ENCODE measurements around the gene MTMR3. TPM values are rescaled to one million over a fixed set of nuclear protein-coding genes. Genes with fewer than 3 reads are reported as not detected.

The MTMR3 gene
- total RNA-seq, 1 donor from 2014 or later = 41.0 TPM

GRCh38 chr22:30073743-30074142 is 190.8 kb downstream of the MTMR3 start:
- no peak for DNase-seq (ENCODE audit: low read depth)
- Histone ChIP-seq H3K4me2 (ENCODE audit: low read length) (no peak overlapping the region), H3K9me3 (ENCODE audit: insufficient read depth, low read depth, low read length) (no peaks in the 10 kb centered on the region), H3K9ac (ENCODE audit: low read length) (no peak overlapping the region), H3K79me2 (ENCODE audit: insufficient read depth, low read length) (no peaks in the 10 kb centered on the region), H4K20me1 (ENCODE audit: insufficient read depth, low read length) (no peaks in the 10 kb centered on the region), H3K27me3 (ENCODE audit: insufficient read depth, low read length) (peaks cover 23% of the 10 kb centered on the region), H3K36me3 (ENCODE audit: insufficient read depth, low read length) (no peaks in the 10 kb centered on the region), H2AFZ (ENCODE audit: low read depth, low read length) (no peak overlapping the region), H3K4me1 (ENCODE audit: insufficient read depth, low read length) (no peaks in the 10 kb centered on the region), H3K27ac (ENCODE audit: low read depth, low read length) (no peak overlapping the region), H3K4me3 (ENCODE audit: insufficient read depth, low read depth, low read length) (no peak overlapping the region)
- Mint-ChIP-seq H3K36me3 (ENCODE audit: low read depth, unreplicated experiment) (no peaks in the 10 kb centered on the region), H3K27ac (ENCODE audit: unreplicated experiment) (no peak overlapping the region), H3K4me1 (ENCODE audit: low read depth, unreplicated experiment) (no peaks in the 10 kb centered on the region), H3K4me3 (ENCODE audit: unreplicated experiment) (no peak overlapping the region), H3K9me3 (ENCODE audit: unreplicated experiment) (peaks cover 8% of the 10 kb centered on the region), H3K27me3 (ENCODE audit: low read depth, unreplicated experiment) (peaks cover 31% of the 10 kb centered on the region)
- TF ChIP-seq CTCF (IDR thresholded peaks at IDR 0.05; ENCODE audit: insufficient read depth, low read depth, low read length) (no peak), EZH2 (IDR thresholded peaks at IDR 0.05; ENCODE audit: insufficient read depth, low read length) (no peak)
- no peak for FAIRE-seq

GRCh38 chr22:30074147-30074546 is 191.2 kb downstream of the MTMR3 start:
- no peak overlapping the region for H3K9ac ChIP-seq (ENCODE audit: low read length)
- Mint-ChIP-seq H3K4me3 (ENCODE audit: unreplicated experiment) (no peak overlapping the region), H3K27ac (ENCODE audit: unreplicated experiment) (no peak overlapping the region), H3K36me3 (ENCODE audit: low read depth, unreplicated experiment) (no peaks in the 10 kb centered on the region), H3K27me3 (ENCODE audit: low read depth, unreplicated experiment) (peaks cover 31% of the 10 kb centered on the region), H3K4me1 (ENCODE audit: low read depth, unreplicated experiment) (no peaks in the 10 kb centered on the region), H3K9me3 (ENCODE audit: unreplicated experiment) (peaks cover 7% of the 10 kb centered on the region)
- H3K4me2 ChIP-seq (ENCODE audit: low read length) = no peak overlapping the region
- no peaks in the 10 kb centered on the region for H3K4me1 ChIP-seq (ENCODE audit: insufficient read depth, low read length)
- DNase-seq (ENCODE audit: low read depth) (no peak), FAIRE-seq (no peak)
- H3K27ac ChIP-seq (ENCODE audit: low read depth, low read length) = no peak overlapping the region
- no peaks in the 10 kb centered on the region for H3K79me2 ChIP-seq (ENCODE audit: insufficient read depth, low read length)
- H3K4me3 ChIP-seq (ENCODE audit: insufficient read depth, low read depth, low read length) = no peak overlapping the region
- no peaks in the 10 kb centered on the region for H3K9me3 ChIP-seq (ENCODE audit: insufficient read depth, low read depth, low read length)
- H3K36me3 ChIP-seq (ENCODE audit: insufficient read depth, low read length) = no peaks in the 10 kb centered on the region
- H2AFZ ChIP-seq (ENCODE audit: low read depth, low read length) = no peak overlapping the region
- no peaks in the 10 kb centered on the region for H4K20me1 ChIP-seq (ENCODE audit: insufficient read depth, low read length)
- H3K27me3 ChIP-seq (ENCODE audit: insufficient read depth, low read length) = peaks cover 23% of the 10 kb centered on the region
- TF ChIP-seq EZH2 (IDR thresholded peaks at IDR 0.05; ENCODE audit: insufficient read depth, low read length) = no peak
- TF ChIP-seq CTCF (IDR thresholded peaks at IDR 0.05; ENCODE audit: insufficient read depth, low read depth, low read length) = no peak

- Mint-ChIP-seq H3K9me3 (ENCODE audit: unreplicated experiment) (peaks cover 3% of the 10 kb centered on the region), H3K27ac (ENCODE audit: unreplicated experiment) (no peak overlapping the region), H3K4me3 (ENCODE audit: unreplicated experiment) (no peak overlapping the region)
Measured at GRCh38 chr22:30074994-30075393, 192.0 kb downstream of the MTMR3 start.

More at GRCh38 chr22:30074994-30075393, 192.0 kb downstream of the MTMR3 start:
- Mint-ChIP-seq H3K4me1 (ENCODE audit: low read depth, unreplicated experiment) (no peaks in the 10 kb centered on the region), H3K27me3 (ENCODE audit: low read depth, unreplicated experiment) (peaks cover 31% of the 10 kb centered on the region), H3K36me3 (ENCODE audit: low read depth, unreplicated experiment) (no peaks in the 10 kb centered on the region)
- Histone ChIP-seq H3K36me3 (ENCODE audit: insufficient read depth, low read length) (no peaks in the 10 kb centered on the region), H3K9me3 (ENCODE audit: insufficient read depth, low read depth, low read length) (no peaks in the 10 kb centered on the region), H3K27me3 (ENCODE audit: insufficient read depth, low read length) (peaks cover 23% of the 10 kb centered on the region), H3K4me3 (ENCODE audit: insufficient read depth, low read depth, low read length) (no peak overlapping the region), H3K79me2 (ENCODE audit: insufficient read depth, low read length) (no peaks in the 10 kb centered on the region), H3K27ac (ENCODE audit: low read depth, low read length) (no peak overlapping the region), H4K20me1 (ENCODE audit: insufficient read depth, low read length) (no peaks in the 10 kb centered on the region), H3K4me1 (ENCODE audit: insufficient read depth, low read length) (no peaks in the 10 kb centered on the region), H2AFZ (ENCODE audit: low read depth, low read length) (no peak overlapping the region), H3K9ac (ENCODE audit: low read length) (no peak overlapping the region), H3K4me2 (ENCODE audit: low read length) (no peak overlapping the region)
- TF ChIP-seq CTCF (IDR thresholded peaks at IDR 0.05; ENCODE audit: insufficient read depth, low read depth, low read length) (no peak), EZH2 (IDR thresholded peaks at IDR 0.05; ENCODE audit: insufficient read depth, low read length) (no peak)
- DNase-seq (ENCODE audit: low read depth) (no peak), FAIRE-seq (no peak)
